Cortex of kidney (tissue), 1 donor: Measurements from ENCODE around the gene MAML3.

Source experiments
- DNase-seq: peaks from one replicate; lab custom pipeline; 2025; lab: John Stamatoyannopoulos, UW

Gene MAML3

DNA sequence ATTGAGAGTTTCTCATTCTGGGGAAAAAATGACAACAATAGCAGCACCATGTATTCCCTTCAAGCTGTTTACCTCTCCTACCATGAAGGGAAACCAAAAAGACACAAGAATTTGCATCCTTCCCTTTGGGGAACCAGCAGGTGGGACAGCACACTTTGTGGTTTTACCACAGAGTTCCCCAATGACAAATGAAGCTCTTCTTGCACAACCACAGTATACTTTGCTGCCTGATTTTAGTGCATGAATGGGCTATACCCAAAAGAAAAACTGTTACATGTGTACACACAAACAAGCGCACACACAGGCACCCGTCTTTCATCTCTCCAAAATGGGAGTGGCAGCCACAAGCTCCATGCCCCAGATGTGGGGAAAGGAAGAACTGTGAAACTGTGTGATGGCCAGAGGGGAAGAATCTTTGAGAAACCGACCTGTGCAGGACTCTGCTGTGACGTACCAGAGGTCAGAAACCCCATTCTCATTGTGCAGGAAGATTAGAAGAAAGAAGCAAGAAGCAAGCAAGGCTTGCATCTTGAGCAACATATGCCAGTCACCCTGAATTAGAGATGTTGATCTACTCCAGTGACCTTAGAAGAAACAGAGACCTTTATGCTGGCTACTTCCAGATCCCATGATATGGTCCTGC lies 2.7 kb upstream of the MAML3 start:
- no peak for DNase-seq

GRCh38 chr4:140154572-140154891 lies 548 bp upstream of the MAML3 start:
- DNase-seq = no peak

DNA sequence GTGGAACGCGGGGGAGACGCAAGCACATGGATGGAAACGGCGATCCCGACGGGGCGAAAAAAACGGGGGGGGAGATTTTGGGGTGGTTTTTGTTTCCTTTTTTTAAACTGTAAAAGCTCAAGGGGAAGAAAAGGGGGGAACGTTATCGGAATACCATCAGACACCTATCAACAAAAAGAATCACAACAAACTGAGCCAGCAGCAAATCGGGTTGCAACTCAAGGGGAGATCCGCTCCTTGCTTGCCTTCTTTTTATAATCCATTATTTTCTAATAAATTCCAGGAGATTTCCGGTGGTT lies 616 bp downstream of the MAML3 start:
- no peak for DNase-seq

- DNase-seq = no peak
Measured at GRCh38 chr4:140152751-140153418, 1.1 kb downstream of the MAML3 start.

DNA sequence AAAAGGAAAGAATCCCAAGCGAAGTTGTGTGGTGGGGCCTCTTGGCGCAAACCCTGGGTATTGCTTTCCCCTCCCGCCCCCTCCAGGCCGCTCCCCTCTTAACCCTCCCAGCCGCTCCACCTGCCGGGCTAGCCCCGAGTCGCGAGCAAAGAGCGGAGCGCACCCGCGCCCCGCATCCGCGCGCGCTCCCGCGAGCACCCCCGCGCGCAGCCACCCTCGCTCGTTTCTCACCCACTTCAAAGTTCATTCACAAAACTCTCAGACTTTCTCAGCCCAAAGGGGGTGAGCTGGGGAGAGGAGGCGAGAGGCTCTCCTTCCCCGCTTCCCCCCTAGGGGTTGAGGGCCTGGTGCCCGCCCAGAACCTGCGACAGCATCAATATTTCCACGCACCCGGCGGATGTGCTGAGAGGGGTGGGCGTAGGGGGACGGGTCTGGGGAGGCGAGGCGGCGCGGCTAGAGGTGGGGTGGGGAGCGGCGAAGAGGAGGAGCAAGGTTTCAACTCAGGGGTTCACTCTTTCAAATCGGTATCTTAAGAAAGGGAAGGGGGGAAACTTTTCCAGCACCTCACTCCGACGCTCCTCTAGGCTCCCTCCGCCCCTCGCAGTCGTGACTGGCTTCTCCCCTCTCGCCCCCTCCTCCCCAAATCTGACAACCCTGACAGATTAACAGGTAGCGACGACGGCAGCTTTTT lies 1.8 kb downstream of the MAML3 start:
- DNase-seq = no peak

GRCh38 chr4:140151699-140152012 lies 2.3 kb downstream of the MAML3 start:
- DNase-seq = no peak

DNA sequence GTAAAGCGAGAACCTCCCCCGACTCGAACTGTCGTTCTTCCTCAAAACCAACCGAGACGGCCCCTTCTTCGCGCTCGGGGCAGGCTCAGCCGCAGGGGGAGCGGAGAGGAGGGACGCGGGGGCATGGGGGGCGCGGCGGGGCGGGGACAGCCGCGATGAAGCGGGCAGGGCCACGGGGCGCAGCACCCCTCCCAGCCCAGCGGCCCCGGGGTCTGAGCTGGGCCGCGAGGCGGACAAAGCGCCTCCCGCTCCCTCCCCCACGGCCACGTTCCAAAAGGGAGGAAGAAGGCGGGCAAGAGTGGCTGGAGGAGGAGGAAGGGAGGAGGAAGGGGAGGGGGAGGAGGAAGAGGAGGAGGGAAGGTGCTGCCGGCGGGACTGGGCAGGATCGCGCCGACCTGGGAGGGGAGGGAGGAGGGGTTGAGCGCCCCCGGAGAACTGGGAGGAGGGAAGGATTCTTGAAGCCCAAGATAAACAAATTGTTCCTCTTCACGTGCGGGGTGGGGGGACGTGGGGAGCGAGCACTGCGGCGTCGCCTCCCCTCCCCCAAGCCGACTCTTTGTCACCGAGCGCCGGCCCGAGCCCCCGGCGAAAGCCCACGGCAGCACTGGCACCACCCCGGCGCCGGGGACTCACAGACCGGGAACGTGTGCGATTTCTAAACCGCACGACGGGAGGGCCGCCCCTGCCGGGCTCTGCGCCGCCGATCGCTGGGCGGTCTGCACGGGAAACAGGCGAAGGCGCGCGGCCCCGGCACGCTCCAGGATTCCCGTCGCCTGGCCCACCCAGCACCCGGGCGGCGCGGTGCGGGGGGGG lies 2.9 kb downstream of the MAML3 start:
- DNase-seq = peak; percentile 61

GRCh38 chr4:140150636-140150885 lies 3.4 kb downstream of the MAML3 start:
- DNase-seq = peak; percentile 61

DNA sequence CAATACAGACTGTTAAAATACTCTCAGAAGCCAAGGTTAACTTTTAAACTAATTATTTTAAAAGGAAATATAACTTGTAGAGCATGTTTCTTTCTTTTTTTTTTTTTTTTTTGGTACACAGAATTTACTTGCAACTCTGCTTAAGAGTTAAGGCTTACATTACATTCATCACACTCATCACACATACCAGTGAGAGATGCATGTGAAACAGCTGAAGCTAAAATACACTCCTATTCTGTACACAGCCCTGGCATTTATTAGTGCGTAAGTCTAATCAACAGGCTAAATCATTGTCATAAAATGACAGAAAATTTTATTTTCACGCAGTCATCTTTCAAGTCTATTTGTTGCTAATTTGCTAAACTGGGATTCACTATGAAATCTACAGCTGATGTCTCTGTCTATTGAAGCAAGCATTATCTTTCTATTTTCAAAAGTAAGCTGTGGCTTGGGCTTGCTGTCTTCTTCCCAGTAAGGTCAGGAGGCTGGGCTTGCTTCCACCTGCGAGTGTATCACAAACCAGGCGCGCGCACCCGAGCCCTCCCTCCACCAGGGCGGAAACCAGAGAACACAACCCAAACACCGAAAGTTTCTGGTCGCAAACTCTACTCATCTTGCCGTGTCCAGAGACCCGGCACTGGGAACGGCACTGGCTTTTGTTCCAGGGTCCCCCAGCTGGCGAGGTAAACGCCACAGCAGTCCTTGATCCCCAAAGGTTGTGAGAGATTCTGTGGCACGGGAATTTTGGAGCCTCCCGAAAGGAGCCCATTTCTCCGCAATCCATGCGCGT lies 3.9 kb downstream of the MAML3 start:
- peak; percentile 26 for DNase-seq

- DNase-seq = no peak
Measured at GRCh38 chr4:140144050-140144449, 9.9 kb downstream of the MAML3 start.

GRCh38 chr4:140141210-140141835 lies 12.7 kb downstream of the MAML3 start:
- no peak for DNase-seq

DNA sequence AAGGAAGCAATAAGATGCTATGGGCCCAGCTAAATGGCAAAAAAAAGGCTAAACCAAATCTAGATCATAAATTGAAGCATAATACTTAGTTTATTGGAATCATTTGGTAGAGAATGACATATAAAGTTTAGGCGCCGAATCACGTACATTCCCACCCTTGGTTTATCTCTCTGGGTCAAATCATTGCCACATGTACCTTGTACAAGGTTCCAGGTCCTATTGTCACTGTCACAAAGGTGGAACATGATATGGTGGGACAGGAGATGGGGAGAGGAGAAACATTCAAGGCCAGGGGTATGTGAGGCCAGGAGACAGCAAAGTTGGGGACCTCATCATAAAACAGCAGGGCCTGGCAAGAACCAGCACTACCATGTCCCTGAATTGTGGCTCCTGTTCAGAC lies 13.4 kb downstream of the MAML3 start:
- DNase-seq = no peak

DNA sequence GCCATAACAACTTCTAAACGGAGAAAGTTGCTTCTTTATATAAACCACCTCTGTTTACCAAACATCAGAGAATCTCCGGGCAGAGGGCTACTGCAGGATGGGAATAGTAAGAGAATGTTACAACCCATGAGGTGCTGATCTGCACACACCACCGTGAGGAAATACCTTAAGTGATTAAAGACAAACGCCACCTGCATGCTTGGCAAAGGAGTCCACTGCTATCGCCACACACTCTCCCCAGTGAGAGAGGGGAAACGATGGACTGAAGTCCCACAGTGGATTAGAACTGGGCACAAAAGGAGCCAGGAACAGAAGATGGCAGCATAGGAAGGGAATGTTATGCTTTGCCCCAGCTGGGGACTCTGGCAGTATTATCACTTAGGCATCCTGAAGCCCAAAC lies 15.6 kb downstream of the MAML3 start:
- no peak for DNase-seq

DNA sequence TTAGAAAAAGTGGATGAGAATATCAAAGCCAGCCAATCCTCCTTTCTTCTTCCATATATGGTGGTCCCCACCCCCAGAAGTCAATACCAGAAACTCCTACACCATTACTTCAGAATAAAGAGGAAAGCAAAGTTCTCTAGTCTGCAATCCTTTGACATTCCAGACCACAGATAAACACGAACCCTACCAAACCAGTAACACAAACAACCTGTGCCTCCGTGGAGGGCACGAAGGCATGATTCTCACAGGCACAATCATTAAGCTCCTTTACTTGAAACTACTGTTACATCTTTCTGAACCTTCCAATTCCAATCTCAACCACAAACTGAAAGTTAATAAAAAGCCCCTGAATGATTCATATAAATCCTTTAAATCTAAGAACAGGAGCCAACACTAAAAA lies 16.3 kb downstream of the MAML3 start:
- no peak for DNase-seq

DNA sequence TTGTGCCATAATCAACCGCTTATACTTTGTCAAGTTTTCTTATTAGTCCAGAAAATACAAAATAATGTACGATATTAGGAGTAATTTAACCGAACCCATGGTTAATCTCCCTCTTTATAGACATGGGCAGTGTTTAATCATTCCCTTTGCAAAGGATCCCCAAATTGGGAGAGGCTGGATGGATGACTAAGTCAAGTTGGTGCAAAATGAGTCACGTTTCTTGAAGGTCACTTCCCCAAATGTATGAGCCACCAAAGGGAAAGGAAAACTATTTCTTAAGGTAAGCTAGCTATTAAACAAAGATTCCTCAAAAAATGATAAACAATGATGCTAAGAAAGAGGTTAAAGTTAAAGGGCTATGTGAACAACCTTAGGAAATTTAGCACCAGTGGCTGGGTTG lies 17.5 kb downstream of the MAML3 start:
- no peak for DNase-seq

DNA sequence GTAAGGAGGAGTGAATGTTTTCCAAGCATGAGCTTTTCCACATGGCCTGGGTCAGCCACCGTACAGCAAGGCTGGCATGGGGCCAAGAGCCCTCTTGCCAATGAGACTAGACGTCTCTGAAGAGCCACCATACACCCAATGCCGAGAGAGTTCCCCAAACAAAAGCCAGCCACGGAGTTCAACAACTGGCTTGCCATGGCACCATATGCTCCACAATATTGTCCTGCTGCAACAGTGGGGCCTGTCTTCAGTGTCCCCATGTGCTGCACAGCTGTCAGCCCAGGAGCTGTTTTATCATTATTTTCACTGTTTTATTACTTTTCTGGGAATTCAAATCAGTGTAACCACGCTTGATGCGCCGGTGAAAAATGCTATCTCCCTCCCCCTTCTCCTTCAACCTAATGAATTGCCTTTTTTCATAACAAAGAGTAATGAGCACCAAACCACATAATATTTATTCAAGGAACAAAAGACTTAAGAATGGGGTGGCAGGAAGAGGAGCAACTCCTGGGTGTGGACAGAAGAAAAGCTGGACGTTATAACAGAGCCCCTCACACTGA lies 18.4 kb downstream of the MAML3 start:
- DNase-seq = no peak

GRCh38 chr4:140134746-140135425 lies 19.1 kb downstream of the MAML3 start:
- no peak for DNase-seq

GRCh38 chr4:140133576-140133975 lies 20.4 kb downstream of the MAML3 start:
- no peak for DNase-seq

- no peak for DNase-seq
Measured at GRCh38 chr4:140131675-140132229, 22.2 kb downstream of the MAML3 start.

DNA sequence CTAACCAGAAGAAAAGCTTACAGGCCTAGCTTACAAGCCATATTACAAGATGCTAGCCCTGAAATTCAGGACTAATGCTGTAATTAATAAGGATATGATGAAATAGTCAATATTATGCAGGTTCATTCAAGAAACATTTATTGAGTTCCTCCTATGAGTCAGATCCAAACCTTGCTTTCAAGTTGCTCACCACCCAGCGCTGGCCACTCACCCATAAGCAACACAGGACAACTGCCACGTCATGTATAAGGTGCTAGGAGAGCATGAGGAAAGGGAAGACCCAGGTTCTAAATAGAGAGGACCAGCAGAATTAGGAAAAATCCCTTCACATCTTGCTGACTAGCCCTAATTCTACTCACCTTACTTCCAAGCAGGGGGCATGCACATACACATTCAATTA lies 23.3 kb downstream of the MAML3 start:
- DNase-seq = no peak

GRCh38 chr4:140127422-140127821 lies 26.6 kb downstream of the MAML3 start:
- DNase-seq = no peak
